AG04450 (cell line): ENCODE data around the gene MANBA. TPM values are rescaled to one million over a fixed set of nuclear protein-coding genes. Genes with fewer than 3 reads are reported as not detected.
"Not testable (repeated sequence)": the region's sequence is repeated elsewhere in the genome, so short reads cannot be mapped to it uniquely, and the experiment has no call there.

ENCODE experiments used
- CTCF ChIA-PET: fragments of 300-600, 350-600 bp; formaldehyde crosslinking; extraction: SDS; loops from one replicate; lab custom pipeline; 2022; ENCODE audit warnings: antibody characterized with exemption, inconsistent platforms; lab: Charles Lee
- POLR2A ChIA-PET: fragments of 350-600 bp; formaldehyde crosslinking; extraction: SDS; loops from one replicate; lab custom pipeline; 2021; ENCODE audit warnings: antibody characterized with exemption, inconsistent platforms; lab: Yijun Ruan, JAX
- DNase-seq: peaks from one replicate; pipeline ENCODE4 v3.0.0-alpha.2; 2011; ENCODE audit warnings: low read depth, low spot score
- H3K27ac ChIP-seq: one replicate; pipeline ENCODE4 v1.5.1; 2012; ENCODE audit warnings: low read depth, low read length, control low read depth
- H3K27me3 ChIP-seq: one replicate; pipeline ENCODE4 v1.6.0; 2012; ENCODE audit warnings: low read length; ENCODE audit not compliant: control insufficient read depth, insufficient read depth
- H3K4me3 ChIP-seq: 2 replicates; pipeline ENCODE4 v1.5.1; 2011; ENCODE audit warnings: mild to moderate bottlenecking, low read depth, low read length, control low read depth
- H3K9me3 ChIP-seq: 2 replicates; pipeline ENCODE4 v1.5.1; 2012; ENCODE audit warnings: low read length; ENCODE audit not compliant: control insufficient read depth, insufficient read depth
- CTCF ChIP-seq: IDR thresholded peaks from 2 replicates; pipeline ENCODE4 v1.5.1; 2011; ENCODE audit warnings: low read depth, low read length, control low read depth, inconsistent platforms
- polyA plus RNA-seq: library from polyadenylated mRNA; depleted of rRNA; stranded (reverse); fragments of >200 nt; gene quantifications from 2 replicates; pipeline ENCODE4 v1.2.3, GENCODE V29; 2011

MANBA gene
- polyA plus RNA-seq, 1 experiment: 20.9 TPM

GRCh38 chr4:102726068-102726467 is 34.7 kb downstream of the MANBA start:
- Histone ChIP-seq H3K27me3 (no peaks in the 10 kb centered on the region), H3K27ac (no peak overlapping the region), H3K9me3 (peaks cover 8% of the 10 kb centered on the region), H3K4me3 (no peak overlapping the region)
- TF ChIP-seq CTCF: no peak
- POLR2A ChIA-PET: no interaction called here
- CTCF ChIA-PET: no interaction called here
- DNase-seq: no peak

GRCh38 chr4:102725229-102725628 is 35.5 kb downstream of the MANBA start:
- Histone ChIP-seq H3K4me3 (no peak overlapping the region), H3K27me3 (no peaks in the 10 kb centered on the region), H3K27ac (no peak overlapping the region), H3K9me3 (peaks cover under 1% of the 10 kb centered on the region)
- CTCF ChIA-PET: interaction anchor here (0.6 kb wide), 1 partner anchor 36 kb away, joined by 5 read pairs; the partner anchor contains the start of gene MANBA
- POLR2A ChIA-PET: no interaction called here
- DNase-seq: no peak
- no peak for TF ChIP-seq CTCF

- Histone ChIP-seq H3K4me3 (no peak overlapping the region), H3K27ac (no peak overlapping the region), H3K9me3 (no peaks in the 10 kb centered on the region), H3K27me3 (no peaks in the 10 kb centered on the region)
- no peak for DNase-seq
- POLR2A ChIA-PET: no interaction called here
- TF ChIP-seq CTCF: no peak
- CTCF ChIA-PET: no interaction called here
Measured at GRCh38 chr4:102723511-102723910, 37.3 kb downstream of the MANBA start.

GRCh38 chr4:102722740-102723139 is 38.0 kb downstream of the MANBA start:
- no peak overlapping the region for H3K27ac ChIP-seq
- POLR2A ChIA-PET: no interaction called here
- CTCF ChIA-PET: no interaction called here
- DNase-seq: no peak
- no peaks in the 10 kb centered on the region for H3K27me3 ChIP-seq
- no peak for TF ChIP-seq CTCF
- no peak overlapping the region for H3K4me3 ChIP-seq
- no peaks in the 10 kb centered on the region for H3K9me3 ChIP-seq

GRCh38 chr4:102718833-102719575 is 41.8 kb downstream of the MANBA start:
- POLR2A ChIA-PET: not testable (repeated sequence)

More at GRCh38 chr4:102718833-102719575, 41.8 kb downstream of the MANBA start:
- H3K9me3 ChIP-seq, H3K4me3 ChIP-seq, DNase-seq, CTCF ChIA-PET, H3K27me3 ChIP-seq, H3K27ac ChIP-seq: not testable (repeated sequence)
